NCI-H1417 (cell line): ENCODE measurements around the gene CLK2.
"Not testable (repeated sequence)": the region's sequence is repeated elsewhere in the genome, so short reads cannot be mapped to it uniquely, and the experiment has no call there.

Source experiments
- DNase-seq, 3 experiments: peaks; one replicate each; lab custom pipeline; 2025; lab: John Stamatoyannopoulos, UW

Gene CLK2

DNA sequence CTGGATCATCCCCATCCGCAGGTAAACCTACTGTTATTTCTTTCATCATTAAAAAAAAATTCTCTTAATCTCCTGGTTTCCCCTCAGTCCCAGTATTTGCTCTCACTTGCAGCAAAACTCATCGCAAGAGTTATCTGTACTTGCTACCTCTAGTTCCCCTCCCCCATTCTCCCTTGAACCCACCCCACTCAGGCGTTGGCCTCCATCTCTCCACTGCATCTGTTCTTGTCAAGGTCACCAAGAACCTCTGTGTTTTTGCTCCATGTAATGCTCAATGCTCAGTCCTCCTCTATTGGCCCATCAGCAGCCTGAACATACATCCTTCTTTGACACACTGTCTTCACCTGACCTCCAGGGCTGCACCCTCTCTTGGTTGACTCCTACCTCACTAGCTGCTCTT lies 23.4 kb upstream of the CLK2 start:
- no peak for DNase-seq

GRCh38 chr1:155295942-155296267 lies 22.6 kb upstream of the CLK2 start:
- DNase-seq, result no peak

DNA sequence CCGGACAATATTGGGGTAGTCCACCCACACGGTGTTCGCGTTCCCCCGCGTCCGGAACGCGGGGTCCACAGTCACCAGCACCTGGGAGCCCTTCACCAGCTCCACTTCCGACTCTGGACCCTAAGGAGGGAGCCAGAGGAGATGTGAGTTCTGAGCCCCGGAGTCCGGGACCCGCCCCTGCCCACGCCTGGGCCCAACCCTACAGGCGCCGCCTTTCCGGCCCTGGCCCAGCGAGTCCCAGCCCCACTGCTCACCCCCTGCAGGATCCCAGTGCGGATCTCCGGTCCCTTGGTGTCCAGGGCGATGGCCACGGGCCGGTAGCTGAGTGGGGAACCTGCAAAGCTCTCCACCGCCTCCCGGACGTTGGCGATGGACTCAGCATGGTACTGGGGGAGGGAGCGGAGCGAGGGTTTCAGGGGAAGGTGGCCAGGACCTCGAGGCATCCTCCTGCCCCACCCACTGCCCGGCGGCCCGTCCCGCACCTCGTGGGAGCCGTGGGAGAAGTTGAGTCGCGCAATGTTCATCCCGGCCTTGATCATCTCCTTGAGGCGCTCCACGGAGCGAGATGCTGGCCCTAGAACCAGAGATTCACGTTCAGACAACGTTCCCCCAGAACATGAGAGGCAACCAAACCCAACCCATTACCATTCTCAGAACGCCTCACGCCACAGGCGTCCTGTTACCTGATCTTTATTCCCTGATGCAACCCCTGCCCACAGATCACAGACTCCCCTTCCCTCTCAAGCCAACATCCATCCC lies 22.1 kb upstream of the CLK2 start:
- no peak for DNase-seq

DNA sequence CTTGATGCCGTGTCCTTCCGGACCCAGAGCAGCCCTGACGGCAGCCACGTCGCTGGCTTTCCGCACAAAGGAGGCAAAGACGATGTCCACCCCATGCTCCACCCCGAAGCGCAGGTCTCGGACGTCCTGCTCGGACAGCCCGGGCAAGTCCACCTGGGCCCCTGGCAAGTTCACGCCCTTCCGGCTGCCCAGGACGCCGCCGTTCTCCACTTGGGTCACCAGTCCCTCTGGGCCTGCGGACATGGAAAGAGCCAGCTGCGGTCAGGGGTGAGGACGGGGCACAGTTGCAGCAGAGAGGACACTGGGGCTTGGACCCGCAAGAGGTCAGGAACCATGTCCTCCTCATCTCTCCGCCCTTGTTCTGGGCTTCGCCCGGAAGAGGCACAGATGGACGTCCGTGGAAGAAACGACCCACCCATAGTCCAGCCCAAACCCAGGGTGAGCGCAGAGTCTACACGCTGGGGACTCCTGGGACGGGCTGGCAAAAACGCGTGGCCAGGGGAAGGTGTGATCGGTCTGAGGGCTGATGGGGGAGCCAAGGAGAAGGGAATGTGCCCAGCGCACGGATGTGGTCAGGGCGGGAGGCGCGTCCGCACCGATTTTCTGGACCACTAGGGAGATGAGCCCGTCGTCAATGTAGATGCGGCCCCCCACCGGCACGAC lies 21.3 kb upstream of the CLK2 start:
- DNase-seq, result no peak

- DNase-seq, result no peak
Observed at GRCh38 chr1:155293086-155293749, 19.9 kb upstream of the CLK2 start.

- not testable (repeated sequence) for DNase-seq
Observed at GRCh38 chr1:155291006-155291405, 17.7 kb upstream of the CLK2 start.

- no peak for DNase-seq
Observed at GRCh38 chr1:155287987-155288543, 14.8 kb upstream of the CLK2 start.

- DNase-seq, result no peak
Observed at GRCh38 chr1:155286544-155286943, 13.2 kb upstream of the CLK2 start.

GRCh38 chr1:155285631-155286044 lies 12.3 kb upstream of the CLK2 start:
- DNase-seq, result no peak

DNA sequence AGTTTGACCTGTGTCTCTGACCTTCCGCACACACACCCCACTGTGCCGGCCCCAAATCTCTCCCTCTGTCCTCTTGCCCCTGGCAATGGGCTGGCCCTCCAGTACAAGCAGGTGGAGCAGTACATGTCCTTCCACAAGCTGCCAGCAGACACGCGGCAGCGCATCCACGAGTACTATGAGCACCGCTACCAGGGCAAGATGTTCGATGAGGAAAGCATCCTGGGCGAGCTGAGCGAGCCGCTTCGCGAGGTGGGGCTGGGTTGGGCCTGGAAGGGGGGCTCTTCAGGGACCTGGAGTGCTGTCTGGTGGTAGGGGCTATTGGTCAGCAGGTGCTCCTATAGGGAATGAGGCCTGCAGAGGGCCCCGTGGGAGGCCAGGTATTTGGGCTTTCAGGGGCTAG lies 11.8 kb upstream of the CLK2 start:
- DNase-seq, result no peak

DNA sequence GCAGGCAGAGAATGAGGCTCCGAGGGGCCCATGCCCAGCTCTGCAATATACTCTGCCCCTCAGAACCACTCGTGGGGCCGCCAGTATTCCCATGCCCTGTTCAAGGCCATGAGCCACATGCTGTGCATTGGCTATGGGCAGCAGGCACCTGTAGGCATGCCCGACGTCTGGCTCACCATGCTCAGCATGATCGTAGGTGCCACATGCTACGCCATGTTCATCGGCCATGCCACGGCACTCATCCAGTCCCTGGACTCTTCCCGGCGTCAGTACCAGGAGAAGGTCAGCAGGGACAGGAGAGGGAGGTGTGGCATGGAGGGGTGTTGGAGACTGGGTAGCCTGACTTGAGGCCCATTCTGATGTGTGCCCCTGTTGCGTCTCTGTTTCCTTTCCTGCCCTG lies 11.2 kb upstream of the CLK2 start:
- no peak for DNase-seq

DNA sequence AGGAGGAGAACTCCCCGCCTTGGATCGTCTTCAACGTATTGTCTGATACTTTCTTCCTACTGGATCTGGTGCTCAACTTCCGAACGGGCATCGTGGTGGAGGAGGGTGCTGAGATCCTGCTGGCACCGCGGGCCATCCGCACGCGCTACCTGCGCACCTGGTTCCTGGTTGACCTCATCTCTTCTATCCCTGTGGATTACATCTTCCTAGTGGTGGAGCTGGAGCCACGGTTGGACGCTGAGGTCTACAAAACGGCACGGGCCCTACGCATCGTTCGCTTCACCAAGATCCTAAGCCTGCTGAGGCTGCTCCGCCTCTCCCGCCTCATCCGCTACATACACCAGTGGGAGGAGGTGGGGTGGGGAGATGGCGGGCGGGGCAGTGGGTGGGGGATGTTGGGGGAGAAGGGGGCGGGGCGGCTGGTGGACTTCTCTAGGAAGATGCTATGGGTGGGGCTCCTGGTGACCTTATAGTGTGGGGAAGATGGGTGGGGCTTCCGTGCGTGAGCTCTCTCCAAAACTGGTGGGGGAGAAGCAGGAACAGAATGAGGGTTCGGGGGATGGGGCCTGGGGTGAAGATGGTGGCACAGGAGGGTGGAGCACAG lies 9.3 kb upstream of the CLK2 start:
- DNase-seq, result no peak

GRCh38 chr1:155279268-155279667 lies 6.0 kb upstream of the CLK2 start:
- peak in 1 of 3 experiments; percentile 24 for DNase-seq

- DNase-seq, result peak in 1 of 3 experiments; percentile 52
Observed at GRCh38 chr1:155278689-155279160, 5.4 kb upstream of the CLK2 start.

DNA sequence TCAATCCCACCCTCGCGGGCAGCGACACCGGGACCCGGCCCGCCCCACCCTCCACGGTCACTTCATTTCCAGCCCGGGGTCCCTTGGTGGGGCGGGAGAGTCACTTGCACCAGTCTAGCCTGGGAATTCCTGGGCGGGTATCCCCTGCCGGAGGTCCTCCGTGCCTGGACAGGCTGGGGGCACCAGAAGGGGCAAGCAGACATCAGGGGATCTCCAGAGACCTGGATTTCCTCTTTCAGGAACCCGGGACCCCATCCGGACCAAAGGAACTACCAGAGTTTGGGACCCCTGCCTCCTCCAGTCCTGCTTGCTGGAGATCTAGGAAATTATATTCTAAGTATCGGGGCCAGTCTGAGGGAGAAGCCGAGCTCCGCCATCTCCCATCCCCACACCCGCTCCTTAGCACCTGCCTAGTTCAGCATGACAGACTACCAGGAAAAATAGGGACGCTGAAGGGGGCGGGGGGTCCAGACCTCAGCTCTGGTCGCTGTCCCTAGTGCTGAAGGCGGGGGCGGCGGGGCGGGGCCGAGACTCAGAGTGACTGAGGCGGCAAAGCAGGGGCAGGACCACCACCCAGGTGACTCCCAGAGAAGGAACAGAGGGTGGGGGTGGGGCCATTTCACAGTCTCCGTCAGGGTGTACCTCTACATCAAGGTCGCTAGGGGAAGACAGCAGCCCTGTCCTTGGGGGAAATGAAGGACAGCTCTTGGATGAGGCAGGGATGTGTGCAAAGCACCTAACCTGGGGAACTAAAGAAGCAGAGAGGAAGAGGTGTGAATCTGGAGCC lies 4.8 kb upstream of the CLK2 start:
- DNase-seq, result peak; percentile 82 to 90 (median 83)

- peak; percentile 98 to 100 (median 99) for DNase-seq
Observed at GRCh38 chr1:155277070-155277901, 4.0 kb upstream of the CLK2 start, which contains the start of gene HCN3. Gene HCN3 (plus strand): TSS chr1:155277463. CDS start chr1:155277591, 128 bp downstream.

- DNase-seq, result peak in 2 of 3 experiments; percentile 67 to 87
Observed at GRCh38 chr1:155272466-155273342, 600 bp downstream of the CLK2 start.

DNA sequence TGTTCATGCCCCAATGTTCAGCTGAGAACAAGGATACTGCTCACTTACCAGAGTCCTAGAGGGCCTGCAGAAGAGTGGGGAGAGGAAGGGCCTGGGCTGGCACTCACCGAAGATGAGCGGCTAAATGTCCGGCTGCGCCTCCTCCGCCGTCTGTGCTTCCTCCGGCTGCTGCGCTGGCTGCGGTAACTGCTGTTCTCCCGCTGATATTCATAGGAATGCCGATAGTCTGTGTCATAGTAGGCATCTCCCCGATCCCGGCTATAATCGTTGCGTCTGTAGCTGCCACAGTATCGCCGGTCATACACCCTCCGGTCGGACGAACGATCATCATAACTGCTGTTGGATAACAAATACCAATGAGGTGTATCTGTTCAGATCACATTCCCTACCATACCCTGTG lies 3.9 kb downstream of the CLK2 start:
- DNase-seq, result no peak

- no peak for DNase-seq
Observed at GRCh38 chr1:155268630-155269029, 4.7 kb downstream of the CLK2 start.
